Transverse colon (tissue), 3 donors: ENCODE results near the gene RBM38.

ENCODE experiments used
- CTCF ChIP-seq, 5 experiments: fragments of 200-600 bp in 3 of 5; fragments of 450-650 bp in 2 of 5; sonication (generic) in 3 of 5; IDR thresholded peaks; 1 replicate in 2 of 5; 2 replicates in 3 of 5; pipeline ENCODE4 v1.5.1; 2016 to 2017; ENCODE audit warnings: antibody characterized with exemption in 5 of 5, inconsistent platforms in 3 of 5, mild to moderate bottlenecking in 2 of 5, moderate library complexity in 1 of 5
- POLR2A ChIP-seq: fragments of 450-650 bp; IDR thresholded peaks from one replicate; pipeline ENCODE4 v1.6.1; 2016; ENCODE audit warnings: antibody characterized with exemption, mild to moderate bottlenecking, moderate library complexity

- TF ChIP-seq POLR2A: no peak
- TF ChIP-seq CTCF (IDR thresholded peaks at IDR 0.05): no peak
These were observed 48.4 kb upstream of the RBM38 start for GRCh38 chr20:57342829-57343228.
